ENCODE results near the gene ADAMTS16. TPM values are rescaled to one million over a fixed set of nuclear protein-coding genes. Genes with fewer than 3 reads are reported as not detected.

The ADAMTS16 gene
- total and polyA plus RNA-seq, 12 donors: 0.01 to 0.47 (median 0.12) TPM; not detected in 6

GRCh38 chr5:5101676-5102075 lies 38.5 kb upstream of the ADAMTS16 start:
- Histone ChIP-seq H3K27ac (no peak overlapping the region), H3K27me3 (no peaks in the 10 kb centered on the region), H3K9me3 (peaks cover 0 to 12% (median 5%) of the 10 kb centered on the region in 11 donors), H3K4me1 (no peaks in the 10 kb centered on the region), H3K4me3 (no peak overlapping the region), H3K36me3 (no peaks in the 10 kb centered on the region)
- no peak for TF ChIP-seq CTCF (IDR thresholded peaks at IDR 0.05)
- intact Hi-C loops (cut with DNase I): no loop called here
- ATAC-seq: no peak
- WGBS, 2 donors: 49 to 66% methylated on average over 2 of the region's 2 CpGs
- no peak for DNase-seq

GRCh38 chr5:5103245-5103644 lies 36.9 kb upstream of the ADAMTS16 start:
- no peak for TF ChIP-seq CTCF (IDR thresholded peaks at IDR 0.05)
- 69 to 77% methylated on average over 4 of the region's 4 CpGs for WGBS, 2 donors
- H3K36me3 ChIP-seq: no peaks in the 10 kb centered on the region
- intact Hi-C loops (cut with DNase I): no loop called here
- ATAC-seq (no peak), DNase-seq (no peak)
- H3K27me3 ChIP-seq: no peaks in the 10 kb centered on the region
- no peak overlapping the region for H3K27ac ChIP-seq
- no peak overlapping the region for H3K4me3 ChIP-seq
- H3K4me1 ChIP-seq: no peaks in the 10 kb centered on the region
- peaks cover 0 to 12% (median 5%) of the 10 kb centered on the region in 11 donors for H3K9me3 ChIP-seq

- Histone ChIP-seq H3K27me3 (no peaks in the 10 kb centered on the region), H3K4me1 (no peaks in the 10 kb centered on the region), H3K36me3 (no peaks in the 10 kb centered on the region), H3K27ac (no peak overlapping the region), H3K4me3 (no peak overlapping the region), H3K9me3 (peaks cover 0 to 12% (median 5%) of the 10 kb centered on the region in 11 donors)
- intact Hi-C loops (cut with DNase I): no loop called here
- DNase-seq: no peak
- ATAC-seq: no peak
- no peak for TF ChIP-seq CTCF (IDR thresholded peaks at IDR 0.05)
- 79 to 84% methylated on average over 1 of the region's 1 CpG for WGBS, 2 donors
Observed at GRCh38 chr5:5104550-5104949, 35.6 kb upstream of the ADAMTS16 start.

GRCh38 chr5:5105531-5105930 lies 34.6 kb upstream of the ADAMTS16 start:
- TF ChIP-seq CTCF (IDR thresholded peaks at IDR 0.05): no peak
- intact Hi-C loops (cut with DNase I): no loop called here
- Histone ChIP-seq H3K4me1 (no peaks in the 10 kb centered on the region), H3K4me3 (no peak overlapping the region), H3K27ac (no peak overlapping the region), H3K9me3 (peaks cover 0 to 8% (median 4%) of the 10 kb centered on the region in 11 donors), H3K36me3 (no peaks in the 10 kb centered on the region), H3K27me3 (no peaks in the 10 kb centered on the region)
- 40 to 44% methylated on average over 1 of the region's 1 CpG for WGBS, 2 donors
- DNase-seq (no peak), ATAC-seq (no peak)
